Kidney epithelial cell (primary cell): Measurements from ENCODE around the gene INSC. TPM values are rescaled to one million over a fixed set of nuclear protein-coding genes. Genes with fewer than 3 reads are reported as not detected.

Experiments
- DNase-seq: peaks from one replicate; pipeline ENCODE4 v3.0.0-alpha.2; 2010; ENCODE audit warnings: low read depth
- H3K27me3 ChIP-seq: 2 replicates; pipeline ENCODE4 v1.6.0; 2011; ENCODE audit warnings: low read length; ENCODE audit not compliant: control insufficient read depth, insufficient read depth
- H3K36me3 ChIP-seq: 2 replicates; pipeline ENCODE4 v1.5.1; 2011; ENCODE audit warnings: low read length; ENCODE audit not compliant: control insufficient read depth, insufficient read depth
- H3K4me3 ChIP-seq: 2 replicates; pipeline ENCODE4 v1.5.1; 2011; ENCODE audit warnings: low read depth, mild to moderate bottlenecking, control low read depth, low read length
- total RNA-seq: library from RNA; depleted of rRNA; stranded (reverse); fragments of >200 nt; gene quantifications from 2 replicates; pipeline ENCODE4 v1.2.3, GENCODE V29; 2015
- TF ChIP-seq, protein P1 (sequence below): IDR thresholded peaks from 2 replicates; pipeline ENCODE4 v1.5.1; 2011; ENCODE audit warnings: mild to moderate bottlenecking, moderate library complexity, low read length, control low read depth, inconsistent platforms; ENCODE audit not compliant: insufficient read depth, poor library complexity, severe bottlenecking

INSC gene
- total RNA-seq, 1 donor from 2014 or later, result 0.33 TPM

DNA sequence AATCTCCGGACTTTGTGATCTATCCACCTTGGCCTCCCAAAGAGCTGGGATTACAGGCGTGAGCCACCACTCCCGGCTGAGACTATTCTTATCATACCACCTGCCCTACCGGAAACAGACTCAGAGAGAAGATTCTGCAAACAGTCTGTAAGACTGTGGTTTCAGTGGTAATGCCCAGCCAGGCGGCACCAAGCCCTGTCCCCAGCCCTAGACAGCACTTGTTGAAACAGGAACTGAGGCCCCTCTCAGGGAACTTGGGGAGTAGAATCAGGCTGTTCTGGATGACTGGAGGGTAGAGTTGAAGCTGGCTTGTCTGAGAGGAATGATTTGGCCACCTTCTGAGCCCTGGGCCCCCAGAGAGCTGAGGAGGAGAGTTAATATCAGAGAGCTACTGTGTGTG is 1.3 kb upstream of the INSC start:
- Histone ChIP-seq H3K27me3 (peaks cover 2% of the 10 kb centered on the region), H3K36me3 (no peaks in the 10 kb centered on the region), H3K4me3 (no peak overlapping the region)
- TF ChIP-seq, protein P1, sequence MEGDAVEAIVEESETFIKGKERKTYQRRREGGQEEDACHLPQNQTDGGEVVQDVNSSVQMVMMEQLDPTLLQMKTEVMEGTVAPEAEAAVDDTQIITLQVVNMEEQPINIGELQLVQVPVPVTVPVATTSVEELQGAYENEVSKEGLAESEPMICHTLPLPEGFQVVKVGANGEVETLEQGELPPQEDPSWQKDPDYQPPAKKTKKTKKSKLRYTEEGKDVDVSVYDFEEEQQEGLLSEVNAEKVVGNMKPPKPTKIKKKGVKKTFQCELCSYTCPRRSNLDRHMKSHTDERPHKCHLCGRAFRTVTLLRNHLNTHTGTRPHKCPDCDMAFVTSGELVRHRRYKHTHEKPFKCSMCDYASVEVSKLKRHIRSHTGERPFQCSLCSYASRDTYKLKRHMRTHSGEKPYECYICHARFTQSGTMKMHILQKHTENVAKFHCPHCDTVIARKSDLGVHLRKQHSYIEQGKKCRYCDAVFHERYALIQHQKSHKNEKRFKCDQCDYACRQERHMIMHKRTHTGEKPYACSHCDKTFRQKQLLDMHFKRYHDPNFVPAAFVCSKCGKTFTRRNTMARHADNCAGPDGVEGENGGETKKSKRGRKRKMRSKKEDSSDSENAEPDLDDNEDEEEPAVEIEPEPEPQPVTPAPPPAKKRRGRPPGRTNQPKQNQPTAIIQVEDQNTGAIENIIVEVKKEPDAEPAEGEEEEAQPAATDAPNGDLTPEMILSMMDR, result no peak
- DNase-seq, result no peak

DNA sequence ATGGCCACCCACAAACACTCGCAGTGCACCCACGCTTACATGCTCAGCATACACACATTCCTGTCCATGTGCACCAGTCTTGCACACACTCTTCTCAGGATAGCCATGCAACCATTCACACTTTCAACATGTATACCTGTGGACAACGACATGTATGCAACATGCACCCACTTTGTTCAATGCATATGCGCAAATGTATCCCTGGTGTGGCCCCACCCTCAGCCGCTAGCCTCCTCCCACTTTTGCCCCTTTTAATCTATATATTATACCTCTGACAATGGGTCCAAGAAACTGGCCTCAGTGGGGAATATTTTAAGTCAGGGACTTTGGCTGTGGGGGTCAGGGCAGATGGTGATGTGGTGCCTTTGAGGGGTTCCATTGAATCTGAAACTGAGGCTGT is 963 bp downstream of the INSC start:
- no peak for DNase-seq
- Histone ChIP-seq H3K4me3 (no peak overlapping the region), H3K36me3 (no peaks in the 10 kb centered on the region), H3K27me3 (peaks cover 2% of the 10 kb centered on the region)
- TF ChIP-seq, protein P1, result no peak

DNA sequence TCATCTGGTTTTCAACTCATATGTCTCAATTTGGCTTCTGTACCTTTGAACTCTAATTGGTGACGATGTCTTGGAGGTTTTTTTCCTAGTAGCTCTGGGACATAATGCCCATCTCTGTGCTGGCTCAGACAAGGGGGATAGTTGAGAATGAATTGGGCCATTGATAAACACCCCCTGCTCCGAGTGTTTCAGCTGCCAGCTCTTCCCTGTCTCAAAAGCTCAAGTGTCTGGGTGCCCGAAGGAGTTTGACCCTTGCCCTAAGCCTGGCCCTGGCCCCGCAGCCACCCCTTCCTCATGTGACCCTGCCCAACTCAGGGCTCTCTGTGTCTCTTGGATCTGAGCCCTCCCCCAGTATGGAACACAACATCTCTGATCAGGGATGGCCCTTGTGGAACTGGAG is 3.0 kb downstream of the INSC start:
- Histone ChIP-seq H3K27me3 (peaks cover 2% of the 10 kb centered on the region), H3K4me3 (no peak overlapping the region), H3K36me3 (no peaks in the 10 kb centered on the region)
- TF ChIP-seq, protein P1, result no peak
- no peak for DNase-seq

DNA sequence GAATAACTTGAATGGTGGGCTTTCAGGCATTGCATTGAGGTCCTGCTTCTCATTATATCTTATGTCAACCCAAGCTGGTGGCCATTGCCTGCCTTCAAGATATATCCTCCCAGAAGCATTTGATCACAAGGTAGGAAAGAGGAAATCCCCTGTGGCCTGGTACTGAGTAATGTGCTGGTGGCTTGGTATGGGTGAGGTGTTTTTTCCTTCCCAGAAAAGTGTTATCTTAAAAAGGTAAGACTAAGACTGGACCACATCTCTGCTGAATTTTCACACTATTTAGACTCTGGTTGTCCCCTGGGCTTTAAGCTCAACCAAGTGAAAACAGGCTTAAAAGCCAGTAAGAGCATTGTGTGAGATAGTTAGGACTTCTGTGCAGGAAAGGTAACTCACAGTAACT is 3.7 kb downstream of the INSC start:
- peaks cover 2% of the 10 kb centered on the region for H3K27me3 ChIP-seq
- TF ChIP-seq, protein P1, result no peak
- H3K36me3 ChIP-seq, result no peaks in the 10 kb centered on the region
- H3K4me3 ChIP-seq, result no peak overlapping the region
- DNase-seq, result no peak

DNA sequence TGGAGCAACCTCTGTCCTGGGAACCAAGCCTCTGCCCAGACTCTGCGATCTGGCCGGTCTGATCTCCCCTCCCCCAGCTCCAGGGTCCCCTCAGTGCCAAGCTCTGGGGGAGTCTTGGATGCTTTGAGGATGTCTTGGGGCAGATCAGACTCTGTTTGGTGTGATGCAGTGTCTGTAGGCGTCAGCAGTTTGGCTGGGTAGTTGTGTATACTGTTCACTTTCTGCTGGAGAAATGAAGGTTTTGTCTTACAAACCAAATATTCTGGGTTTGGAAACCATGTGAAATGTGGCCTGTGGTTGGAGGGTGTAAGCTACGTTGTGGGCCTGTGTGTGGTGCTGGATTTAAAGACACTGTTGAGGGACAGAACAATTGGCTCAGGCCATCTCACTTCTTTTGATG is 4.6 kb downstream of the INSC start:
- Histone ChIP-seq H3K4me3 (no peak overlapping the region), H3K27me3 (peaks cover 2% of the 10 kb centered on the region), H3K36me3 (no peaks in the 10 kb centered on the region)
- DNase-seq, result no peak
- TF ChIP-seq, protein P1, result no peak

DNA sequence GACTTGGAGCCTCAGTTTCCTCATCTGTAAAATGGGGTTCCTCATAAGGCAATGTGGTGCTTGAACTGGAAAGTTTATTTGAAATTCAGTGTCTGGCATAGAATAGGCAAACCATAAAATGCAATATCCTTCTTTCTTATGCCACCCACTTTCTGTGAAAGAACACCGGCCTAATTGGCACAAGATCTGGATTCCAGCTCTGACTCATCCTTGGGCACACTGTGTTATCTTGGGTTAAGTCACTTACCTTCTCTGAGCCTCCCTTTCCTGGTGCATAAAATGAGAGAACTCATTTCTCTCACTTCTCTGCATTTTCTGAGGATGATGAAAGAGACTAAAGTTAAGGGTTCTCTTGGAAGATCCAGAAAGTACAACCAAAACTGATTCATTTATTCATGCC is 5.1 kb downstream of the INSC start:
- Histone ChIP-seq H3K27me3 (peaks cover 2% of the 10 kb centered on the region), H3K4me3 (no peak overlapping the region), H3K36me3 (no peaks in the 10 kb centered on the region)
- no peak for DNase-seq
- TF ChIP-seq, protein P1, result no peak
